ENCODE data around the gene USP6NL. TPM values are rescaled to one million over a fixed set of nuclear protein-coding genes. Genes with fewer than 3 reads are reported as not detected.

Gene USP6NL
- polyA plus RNA-seq, 1 donor (not counting 4 experiments of a cell fraction or from before 2014, with no cell fraction given): 8.7 TPM

DNA sequence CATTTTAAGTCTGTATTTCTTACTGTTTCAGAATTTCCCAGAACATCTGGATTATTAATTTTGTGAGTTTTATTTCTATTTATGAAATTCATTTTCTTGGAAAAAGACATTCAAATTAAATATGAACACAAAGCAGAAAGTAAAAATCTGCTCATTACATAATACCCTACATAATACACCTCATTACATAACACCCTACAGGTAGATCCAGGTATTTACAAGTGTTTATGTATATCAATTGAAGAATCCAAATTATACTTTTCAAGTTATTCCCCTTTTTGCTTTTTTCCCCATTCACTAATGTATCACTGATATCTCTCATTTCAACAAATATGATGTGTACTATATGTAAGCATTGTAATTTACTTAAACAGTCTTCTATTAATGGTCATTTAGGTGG lies 129.1 kb downstream of the USP6NL start:
- no peak for FAIRE-seq

DNA sequence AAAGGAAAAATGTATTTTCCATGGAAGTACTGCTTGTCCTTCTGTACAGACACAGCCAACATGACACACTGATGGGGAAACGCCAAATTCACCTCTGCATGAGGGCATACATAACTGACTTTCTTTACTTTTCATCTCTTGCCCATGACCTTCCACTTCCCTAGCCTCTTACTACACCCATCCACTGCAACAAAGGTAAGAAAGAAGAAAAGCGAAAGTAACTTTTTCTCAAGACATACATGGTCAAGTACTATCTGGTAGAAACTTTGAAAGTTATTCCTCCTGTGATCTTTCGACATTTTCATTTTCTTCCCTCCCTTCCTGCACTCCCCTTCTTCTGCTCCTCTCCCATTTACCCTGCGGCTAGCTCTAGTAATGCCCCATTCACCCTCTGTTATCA lies 130.8 kb downstream of the USP6NL start:
- Histone ChIP-seq H3K4me1 (ENCODE audit: control insufficient read depth, extremely low read depth, insufficient read depth, low read length) (no peaks in the 10 kb centered on the region), H4K20me1 (ENCODE audit: control insufficient read depth, extremely low read depth, insufficient read depth, low read length) (no peaks in the 10 kb centered on the region), H3K27ac (ENCODE audit: control insufficient read depth, insufficient read depth, low read length) (no peak overlapping the region), H3K36me3 (ENCODE audit: control insufficient read depth in 2 of 2, extremely low read depth in 1 of 2, insufficient read depth in 2 of 2, low read length in 2 of 2) (peaks cover 0 to 2% of the 10 kb centered on the region in 2 experiments), H3K4me3 (ENCODE audit: control insufficient read depth in 2 of 3, extremely low read depth in 1 of 3, insufficient read depth in 2 of 3, low read depth in 1 of 3, low read length in 3 of 3) (no peak overlapping the region), H3K9me1 (ENCODE audit: control insufficient read depth, extremely low read depth, insufficient read depth, low read length) (no peaks in the 10 kb centered on the region), H3K27me3 (ENCODE audit: control insufficient read depth, extremely low read depth, insufficient read depth, low read length) (no peaks in the 10 kb centered on the region), H2AFZ (ENCODE audit: control insufficient read depth, low read length) (no peak overlapping the region), H3K4me2 (ENCODE audit: control insufficient read depth, extremely low read depth, insufficient read depth, low read depth, low read length) (no peak overlapping the region), H3K79me2 (ENCODE audit: control insufficient read depth, insufficient read depth, low read length) (no peaks in the 10 kb centered on the region), H3K9ac (ENCODE audit: control insufficient read depth, extremely low read depth, insufficient read depth, low read length) (no peak overlapping the region), H3K9me3 (ENCODE audit: control insufficient read depth, low read depth, low read length) (no peaks in the 10 kb centered on the region)
- TF ChIP-seq, protein P1, sequence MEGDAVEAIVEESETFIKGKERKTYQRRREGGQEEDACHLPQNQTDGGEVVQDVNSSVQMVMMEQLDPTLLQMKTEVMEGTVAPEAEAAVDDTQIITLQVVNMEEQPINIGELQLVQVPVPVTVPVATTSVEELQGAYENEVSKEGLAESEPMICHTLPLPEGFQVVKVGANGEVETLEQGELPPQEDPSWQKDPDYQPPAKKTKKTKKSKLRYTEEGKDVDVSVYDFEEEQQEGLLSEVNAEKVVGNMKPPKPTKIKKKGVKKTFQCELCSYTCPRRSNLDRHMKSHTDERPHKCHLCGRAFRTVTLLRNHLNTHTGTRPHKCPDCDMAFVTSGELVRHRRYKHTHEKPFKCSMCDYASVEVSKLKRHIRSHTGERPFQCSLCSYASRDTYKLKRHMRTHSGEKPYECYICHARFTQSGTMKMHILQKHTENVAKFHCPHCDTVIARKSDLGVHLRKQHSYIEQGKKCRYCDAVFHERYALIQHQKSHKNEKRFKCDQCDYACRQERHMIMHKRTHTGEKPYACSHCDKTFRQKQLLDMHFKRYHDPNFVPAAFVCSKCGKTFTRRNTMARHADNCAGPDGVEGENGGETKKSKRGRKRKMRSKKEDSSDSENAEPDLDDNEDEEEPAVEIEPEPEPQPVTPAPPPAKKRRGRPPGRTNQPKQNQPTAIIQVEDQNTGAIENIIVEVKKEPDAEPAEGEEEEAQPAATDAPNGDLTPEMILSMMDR (optimal IDR thresholded peaks at IDR 0.05 in 1 of 3, IDR thresholded peaks at IDR 0.05 in 1 of 3, conservative IDR thresholded peaks at IDR 0.05 in 1 of 3; ENCODE audit: extremely low read depth in 1 of 3, insufficient read depth in 2 of 3, low read length in 3 of 3): no peak
- DNase-seq (ENCODE audit: low read depth, low spot score) (no peak), FAIRE-seq (no peak)
- dilution Hi-C loops (cut with MboI; ENCODE audit: extremely low pct_ligation_motif_present, low sequenced_read_pairs): no loop called here

More for the DNA sequence above, 129.1 kb downstream of the USP6NL start:
- H3K4me2 ChIP-seq (ENCODE audit: control insufficient read depth, extremely low read depth, insufficient read depth, low read depth, low read length): no peak overlapping the region
- no peaks in the 10 kb centered on the region for H4K20me1 ChIP-seq (ENCODE audit: control insufficient read depth, extremely low read depth, insufficient read depth, low read length)
- H3K9ac ChIP-seq (ENCODE audit: control insufficient read depth, extremely low read depth, insufficient read depth, low read length): no peak overlapping the region
- no peak overlapping the region for H3K27ac ChIP-seq (ENCODE audit: control insufficient read depth, insufficient read depth, low read length)
- H3K36me3 ChIP-seq (ENCODE audit: control insufficient read depth in 2 of 2, extremely low read depth in 1 of 2, insufficient read depth in 2 of 2, low read length in 2 of 2): peaks cover 0 to 2% of the 10 kb centered on the region in 2 experiments
- no peaks in the 10 kb centered on the region for H3K9me3 ChIP-seq (ENCODE audit: control insufficient read depth, low read depth, low read length)
- no peak overlapping the region for H3K4me3 ChIP-seq (ENCODE audit: control insufficient read depth in 2 of 3, extremely low read depth in 1 of 3, insufficient read depth in 2 of 3, low read depth in 1 of 3, low read length in 3 of 3)
- H3K4me1 ChIP-seq (ENCODE audit: control insufficient read depth, extremely low read depth, insufficient read depth, low read length): no peaks in the 10 kb centered on the region
- TF ChIP-seq EZH2 (IDR thresholded peaks at IDR 0.05; ENCODE audit: low read length): no peak
- TF ChIP-seq, protein P1 (optimal IDR thresholded peaks at IDR 0.05 in 1 of 3, IDR thresholded peaks at IDR 0.05 in 1 of 3, conservative IDR thresholded peaks at IDR 0.05 in 1 of 3; ENCODE audit: extremely low read depth in 1 of 3, insufficient read depth in 2 of 3, low read length in 3 of 3): peak in 1 of 3 experiments; percentile 7
- H2AFZ ChIP-seq (ENCODE audit: control insufficient read depth, low read length): no peak overlapping the region
- dilution Hi-C loops (cut with MboI; ENCODE audit: extremely low pct_ligation_motif_present, low sequenced_read_pairs): no loop called here
- no peaks in the 10 kb centered on the region for H3K9me1 ChIP-seq (ENCODE audit: control insufficient read depth, extremely low read depth, insufficient read depth, low read length)
- no peaks in the 10 kb centered on the region for H3K27me3 ChIP-seq (ENCODE audit: control insufficient read depth, extremely low read depth, insufficient read depth, low read length)
- no peak for DNase-seq (ENCODE audit: low read depth, low spot score)
- H3K79me2 ChIP-seq (ENCODE audit: control insufficient read depth, insufficient read depth, low read length): no peaks in the 10 kb centered on the region
